Measurements from ENCODE around the gene MSGN1.

MSGN1 gene, protein sequence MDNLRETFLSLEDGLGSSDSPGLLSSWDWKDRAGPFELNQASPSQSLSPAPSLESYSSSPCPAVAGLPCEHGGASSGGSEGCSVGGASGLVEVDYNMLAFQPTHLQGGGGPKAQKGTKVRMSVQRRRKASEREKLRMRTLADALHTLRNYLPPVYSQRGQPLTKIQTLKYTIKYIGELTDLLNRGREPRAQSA

DNA sequence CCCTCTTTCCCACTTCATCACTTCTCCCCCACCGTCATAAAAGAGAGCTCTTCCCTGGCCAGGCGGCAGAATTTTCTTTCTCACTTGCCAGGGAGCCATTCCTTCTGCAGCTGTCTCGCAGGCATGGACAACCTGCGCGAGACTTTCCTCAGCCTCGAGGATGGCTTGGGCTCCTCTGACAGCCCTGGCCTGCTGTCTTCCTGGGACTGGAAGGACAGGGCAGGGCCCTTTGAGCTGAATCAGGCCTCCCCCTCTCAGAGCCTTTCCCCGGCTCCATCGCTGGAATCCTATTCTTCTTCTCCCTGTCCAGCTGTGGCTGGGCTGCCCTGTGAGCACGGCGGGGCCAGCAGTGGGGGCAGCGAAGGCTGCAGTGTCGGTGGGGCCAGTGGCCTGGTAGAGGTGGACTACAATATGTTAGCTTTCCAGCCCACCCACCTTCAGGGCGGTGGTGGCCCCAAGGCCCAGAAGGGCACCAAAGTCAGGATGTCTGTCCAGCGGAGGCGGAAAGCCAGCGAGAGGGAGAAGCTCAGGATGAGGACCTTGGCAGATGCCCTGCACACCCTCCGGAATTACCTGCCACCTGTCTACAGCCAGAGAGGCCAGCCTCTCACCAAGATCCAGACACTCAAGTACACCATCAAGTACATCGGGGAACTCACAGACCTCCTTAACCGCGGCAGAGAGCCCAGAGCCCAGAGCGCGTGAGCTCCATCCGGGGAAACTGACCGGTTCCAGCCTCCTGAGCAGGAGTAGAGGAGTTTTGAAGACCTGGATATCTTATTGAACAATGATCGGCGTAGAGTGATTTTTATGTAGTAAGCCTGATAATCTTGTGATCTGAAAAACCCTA, at the start of gene MSGN1:
Gene MSGN1, plus strand, starts transcription at position 65 of the 850 bp plus-strand sequence. Its CDS starts 59 bp downstream, at position 124.
- H3K4me3 ChIP-seq (ENCODE audit: low read length) = no peak within 1 kb of the TSS
- no peaks in the 10 kb centered on the region for H3K36me3 ChIP-seq (ENCODE audit: control insufficient read depth, insufficient read depth, low read length)
- H3K27me3 ChIP-seq (ENCODE audit: control insufficient read depth, insufficient read depth, low read length) = no peaks in the 10 kb centered on the region
- no peak within 1 kb of the TSS for H3K27ac ChIP-seq (ENCODE audit: low read depth, low read length)
- no peaks in the 10 kb centered on the region for H3K4me1 ChIP-seq (ENCODE audit: control insufficient read depth, insufficient read depth, low read length)
- H3K9ac ChIP-seq (ENCODE audit: low read length) = no peak within 1 kb of the TSS

DNA sequence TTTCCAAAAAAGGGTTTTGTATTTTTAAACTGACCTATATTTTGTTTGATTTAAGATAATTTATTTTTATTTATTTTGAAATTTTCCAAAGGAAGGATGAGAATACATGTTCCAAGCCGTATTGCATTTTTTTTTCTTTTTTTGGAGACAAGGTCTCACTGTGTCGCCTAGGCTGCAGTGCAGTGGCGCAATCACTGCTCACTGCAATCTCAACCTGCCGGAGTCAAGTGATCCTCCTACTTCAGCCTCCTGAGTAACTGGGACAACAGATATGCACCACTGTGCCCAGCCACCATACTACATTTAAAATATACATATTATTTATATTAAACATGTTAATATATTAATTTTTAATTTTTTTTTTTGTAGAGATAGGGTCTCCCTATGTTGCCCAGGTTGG, 47.4 kb upstream of the MSGN1 start:
- Histone ChIP-seq H3K4me3 (ENCODE audit: low read length) (no peak overlapping the region), H3K9ac (ENCODE audit: low read length) (no peak overlapping the region), H3K27me3 (ENCODE audit: control insufficient read depth, insufficient read depth, low read length) (no peaks in the 10 kb centered on the region), H3K27ac (ENCODE audit: low read depth, low read length) (no peak overlapping the region), H3K4me1 (ENCODE audit: control insufficient read depth, insufficient read depth, low read length) (no peaks in the 10 kb centered on the region), H3K36me3 (ENCODE audit: control insufficient read depth, insufficient read depth, low read length) (no peaks in the 10 kb centered on the region)

DNA sequence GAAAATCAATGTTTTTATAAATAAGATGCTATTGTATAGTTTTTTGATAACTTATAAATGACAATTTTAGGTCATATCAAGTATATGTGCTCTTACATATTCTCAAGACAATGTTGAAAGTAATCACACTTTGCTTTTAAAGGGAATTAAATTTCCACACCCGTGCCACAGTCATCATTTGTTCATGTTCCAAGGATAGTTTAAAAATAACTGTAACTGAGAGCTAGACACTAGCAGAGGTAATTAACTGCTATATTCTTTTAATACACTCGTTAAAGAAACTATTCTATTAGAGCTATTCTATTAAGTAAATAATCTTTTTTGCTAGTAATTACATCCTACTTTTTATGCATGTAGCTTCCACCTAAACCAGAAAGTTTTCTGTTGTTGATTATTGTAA, 44.3 kb upstream of the MSGN1 start:
- Histone ChIP-seq H3K9ac (ENCODE audit: low read length) (no peak overlapping the region), H3K4me3 (ENCODE audit: low read length) (no peak overlapping the region), H3K4me1 (ENCODE audit: control insufficient read depth, insufficient read depth, low read length) (no peaks in the 10 kb centered on the region), H3K27ac (ENCODE audit: low read depth, low read length) (no peak overlapping the region), H3K36me3 (ENCODE audit: control insufficient read depth, insufficient read depth, low read length) (no peaks in the 10 kb centered on the region), H3K27me3 (ENCODE audit: control insufficient read depth, insufficient read depth, low read length) (no peaks in the 10 kb centered on the region)

DNA sequence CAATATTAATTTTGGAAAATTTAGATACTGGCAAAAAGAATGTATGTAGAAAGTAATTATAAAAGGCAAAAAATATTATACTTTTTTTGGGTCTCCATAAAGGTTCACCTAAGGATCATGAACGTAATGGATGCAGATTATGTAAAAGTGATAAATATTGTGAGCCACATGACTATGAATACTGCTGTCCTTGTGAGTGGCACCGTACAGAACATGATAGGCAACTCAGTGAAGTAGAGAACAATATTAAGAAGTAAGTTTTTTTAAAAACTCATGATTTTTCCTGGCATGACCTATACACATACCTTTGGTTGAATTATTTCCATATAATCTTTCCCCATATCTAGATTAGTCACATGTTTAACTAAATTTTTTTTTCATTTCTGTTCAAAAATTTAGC, 43.7 kb upstream of the MSGN1 start:
- Histone ChIP-seq H3K36me3 (ENCODE audit: control insufficient read depth, insufficient read depth, low read length) (no peaks in the 10 kb centered on the region), H3K4me3 (ENCODE audit: low read length) (no peak overlapping the region), H3K27ac (ENCODE audit: low read depth, low read length) (no peak overlapping the region), H3K9ac (ENCODE audit: low read length) (no peak overlapping the region), H3K27me3 (ENCODE audit: control insufficient read depth, insufficient read depth, low read length) (no peaks in the 10 kb centered on the region), H3K4me1 (ENCODE audit: control insufficient read depth, insufficient read depth, low read length) (no peaks in the 10 kb centered on the region)

DNA sequence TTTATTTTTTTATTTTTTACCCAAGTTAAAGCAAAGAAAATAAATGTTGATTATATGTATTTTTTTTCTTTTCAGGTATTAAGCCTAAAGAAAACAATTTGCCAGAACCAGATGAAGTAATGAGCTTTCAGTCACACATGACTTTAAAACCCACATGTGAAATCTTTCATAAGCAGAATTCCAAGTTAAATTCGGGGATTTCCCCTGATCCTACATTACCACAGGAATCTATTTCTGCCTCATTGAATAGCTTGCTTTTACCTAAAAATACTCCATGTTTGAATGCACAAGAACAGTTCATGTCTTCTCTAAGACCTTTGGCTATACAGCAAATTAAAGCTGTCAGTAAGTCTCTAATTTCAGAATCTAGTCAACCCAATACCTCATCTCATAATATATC, 35.7 kb upstream of the MSGN1 start:
- Histone ChIP-seq H3K27me3 (ENCODE audit: control insufficient read depth, insufficient read depth, low read length) (no peaks in the 10 kb centered on the region), H3K9ac (ENCODE audit: low read length) (no peak overlapping the region), H3K4me3 (ENCODE audit: low read length) (no peak overlapping the region), H3K4me1 (ENCODE audit: control insufficient read depth, insufficient read depth, low read length) (no peaks in the 10 kb centered on the region), H3K27ac (ENCODE audit: low read depth, low read length) (no peak overlapping the region), H3K36me3 (ENCODE audit: control insufficient read depth, insufficient read depth, low read length) (peaks cover 2% of the 10 kb centered on the region)

DNA sequence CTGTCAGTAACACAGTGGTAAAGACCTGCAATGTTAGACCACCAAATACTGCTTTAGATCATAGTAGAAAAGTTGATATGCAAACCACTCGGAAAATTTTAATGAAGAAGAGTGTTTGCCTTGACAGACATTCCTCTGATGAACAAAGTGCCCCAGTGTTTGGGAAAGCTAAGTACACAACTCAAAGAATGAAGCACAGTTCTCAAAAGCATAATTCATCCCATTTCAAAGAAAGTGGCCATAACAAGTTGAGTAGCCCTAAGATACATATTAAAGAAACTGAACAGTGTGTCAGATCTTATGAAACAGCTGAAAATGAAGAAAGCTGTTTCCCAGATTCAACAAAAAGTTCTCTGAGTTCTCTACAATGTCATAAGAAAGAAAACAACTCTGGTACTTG, 34.8 kb upstream of the MSGN1 start:
- no peak overlapping the region for H3K4me3 ChIP-seq (ENCODE audit: low read length)
- H3K27me3 ChIP-seq (ENCODE audit: control insufficient read depth, insufficient read depth, low read length) = no peaks in the 10 kb centered on the region
- no peaks in the 10 kb centered on the region for H3K4me1 ChIP-seq (ENCODE audit: control insufficient read depth, insufficient read depth, low read length)
- H3K9ac ChIP-seq (ENCODE audit: low read length) = no peak overlapping the region
- no peak overlapping the region for H3K27ac ChIP-seq (ENCODE audit: low read depth, low read length)
- peaks cover 2% of the 10 kb centered on the region for H3K36me3 ChIP-seq (ENCODE audit: control insufficient read depth, insufficient read depth, low read length)

DNA sequence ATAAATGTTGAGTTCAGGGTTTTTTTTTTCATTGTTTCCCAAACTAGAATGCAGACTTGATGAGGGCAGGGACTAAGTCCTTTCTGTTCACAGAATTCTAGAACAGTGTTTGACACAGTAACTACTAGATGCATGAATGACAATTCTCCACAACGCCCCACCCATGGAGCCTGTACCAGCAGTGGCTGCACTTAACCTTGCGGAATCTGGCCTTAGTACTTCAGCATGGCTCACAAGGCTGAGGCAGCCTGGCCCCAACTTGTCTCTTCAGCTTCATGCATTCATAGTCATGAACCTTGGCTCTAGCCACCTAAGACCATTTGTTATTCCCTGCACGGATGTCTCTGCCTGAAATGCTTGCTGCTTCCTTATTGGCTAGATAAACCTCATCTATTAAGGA, 29.5 kb upstream of the MSGN1 start:
- no peak overlapping the region for H3K27ac ChIP-seq (ENCODE audit: low read depth, low read length)
- H3K4me1 ChIP-seq (ENCODE audit: control insufficient read depth, insufficient read depth, low read length) = no peaks in the 10 kb centered on the region
- peaks cover 2% of the 10 kb centered on the region for H3K36me3 ChIP-seq (ENCODE audit: control insufficient read depth, insufficient read depth, low read length)
- H3K9ac ChIP-seq (ENCODE audit: low read length) = no peak overlapping the region
- H3K4me3 ChIP-seq (ENCODE audit: low read length) = no peak overlapping the region
- H3K27me3 ChIP-seq (ENCODE audit: control insufficient read depth, insufficient read depth, low read length) = no peaks in the 10 kb centered on the region

DNA sequence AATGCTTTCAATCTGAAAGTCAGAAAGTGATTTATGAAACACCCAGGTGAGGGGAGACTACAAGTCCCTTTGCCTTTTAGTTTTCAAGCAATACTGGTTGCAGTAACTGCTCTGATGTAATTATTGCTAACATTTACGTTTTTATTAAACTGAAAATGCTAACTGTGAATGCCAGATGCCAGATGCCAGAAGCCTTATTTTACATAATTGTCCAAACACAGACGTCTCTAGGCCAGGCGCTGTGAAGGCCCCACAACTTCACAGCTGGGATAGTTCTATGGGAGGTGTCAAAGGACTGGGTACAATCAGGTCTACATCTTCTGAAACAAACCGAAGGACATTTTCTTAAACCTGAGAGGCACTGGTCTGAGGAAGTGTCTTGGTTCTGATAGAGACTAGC, 27.5 kb upstream of the MSGN1 start:
- Histone ChIP-seq H3K27me3 (ENCODE audit: control insufficient read depth, insufficient read depth, low read length) (no peaks in the 10 kb centered on the region), H3K27ac (ENCODE audit: low read depth, low read length) (no peak overlapping the region), H3K9ac (ENCODE audit: low read length) (no peak overlapping the region), H3K4me3 (ENCODE audit: low read length) (no peak overlapping the region), H3K36me3 (ENCODE audit: control insufficient read depth, insufficient read depth, low read length) (no peaks in the 10 kb centered on the region), H3K4me1 (ENCODE audit: control insufficient read depth, insufficient read depth, low read length) (no peaks in the 10 kb centered on the region)

DNA sequence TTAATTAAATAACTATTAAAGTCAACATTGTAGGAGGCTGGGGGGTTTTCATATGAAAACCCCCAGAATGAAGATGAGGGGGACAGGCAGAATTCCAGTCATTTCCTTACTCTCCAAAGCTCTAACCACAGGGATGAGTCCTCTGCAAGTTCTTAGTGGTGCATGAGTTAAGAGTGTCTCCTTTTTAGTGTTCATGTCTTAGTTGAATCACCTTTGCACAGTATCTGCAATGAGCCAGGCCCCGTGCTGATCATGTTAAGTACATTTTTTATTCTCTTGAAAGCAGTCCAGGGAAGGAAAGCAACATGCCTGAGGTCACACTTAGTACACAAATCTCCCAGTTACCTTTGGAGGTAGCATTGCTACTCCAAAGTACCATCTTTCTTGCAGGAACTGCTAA, 25.7 kb upstream of the MSGN1 start:
- no peaks in the 10 kb centered on the region for H3K27me3 ChIP-seq (ENCODE audit: control insufficient read depth, insufficient read depth, low read length)

DNA sequence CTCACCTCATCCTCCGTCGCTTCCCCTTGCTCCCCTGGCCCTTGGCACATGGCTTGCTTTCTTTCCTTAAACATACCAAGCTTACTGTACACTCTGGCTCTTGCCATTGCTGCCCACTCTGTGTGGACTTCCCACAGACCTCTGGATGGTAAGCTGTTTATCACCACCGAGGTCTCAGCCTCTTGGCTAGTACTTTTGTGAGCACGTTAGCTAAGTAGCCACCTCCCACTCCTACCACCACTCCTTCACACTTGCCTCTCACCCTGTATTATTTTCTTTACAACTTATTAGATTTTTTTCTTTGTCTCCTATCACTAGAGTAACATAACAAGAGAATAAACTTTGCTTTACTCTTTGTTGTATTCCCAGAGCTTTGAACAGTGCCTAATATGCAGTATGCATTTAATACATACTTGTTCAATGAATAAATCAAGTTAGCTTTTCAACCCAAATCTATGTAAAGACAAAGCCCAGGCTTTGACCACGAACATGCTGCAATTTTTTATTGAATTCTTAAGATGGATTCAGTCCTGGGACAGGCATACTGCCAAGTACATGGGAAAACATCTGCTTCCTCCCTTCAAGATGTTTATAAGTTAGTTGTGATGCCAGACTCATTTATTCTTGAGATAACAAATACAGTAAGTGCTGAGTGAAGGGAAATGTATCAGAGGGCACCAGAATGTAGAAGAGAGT, 25.0 kb upstream of the MSGN1 start:
- Histone ChIP-seq H3K36me3 (ENCODE audit: control insufficient read depth, insufficient read depth, low read length) (no peaks in the 10 kb centered on the region), H3K27me3 (ENCODE audit: control insufficient read depth, insufficient read depth, low read length) (no peaks in the 10 kb centered on the region), H3K4me3 (ENCODE audit: low read length) (no peak overlapping the region), H3K27ac (ENCODE audit: low read depth, low read length) (no peak overlapping the region), H3K4me1 (ENCODE audit: control insufficient read depth, insufficient read depth, low read length) (no peaks in the 10 kb centered on the region), H3K9ac (ENCODE audit: low read length) (no peak overlapping the region)

More for the DNA sequence above, 25.7 kb upstream of the MSGN1 start:
- no peak overlapping the region for H3K27ac ChIP-seq (ENCODE audit: low read depth, low read length)
- no peaks in the 10 kb centered on the region for H3K4me1 ChIP-seq (ENCODE audit: control insufficient read depth, insufficient read depth, low read length)
- no peak overlapping the region for H3K9ac ChIP-seq (ENCODE audit: low read length)
- no peaks in the 10 kb centered on the region for H3K36me3 ChIP-seq (ENCODE audit: control insufficient read depth, insufficient read depth, low read length)
- H3K4me3 ChIP-seq (ENCODE audit: low read length) = no peak overlapping the region

DNA sequence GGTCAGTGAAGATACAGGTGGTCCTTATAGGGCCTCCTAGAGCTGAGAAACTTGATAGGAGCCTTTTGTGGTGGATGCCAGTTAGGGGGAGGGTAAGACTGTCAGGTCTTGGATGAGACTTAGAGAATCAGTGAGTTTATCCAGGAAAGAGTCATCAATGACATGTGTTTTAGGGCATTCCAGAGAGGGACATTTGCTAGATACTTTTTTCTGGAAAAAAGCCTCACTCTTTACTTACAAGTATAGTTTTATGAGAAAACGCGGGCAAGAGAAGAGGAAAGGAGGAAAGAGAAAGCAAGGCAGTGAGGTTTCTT, 24.5 kb upstream of the MSGN1 start:
- H3K27ac ChIP-seq (ENCODE audit: low read depth, low read length) = no peak overlapping the region
- no peaks in the 10 kb centered on the region for H3K27me3 ChIP-seq (ENCODE audit: control insufficient read depth, insufficient read depth, low read length)
- H3K4me3 ChIP-seq (ENCODE audit: low read length) = no peak overlapping the region
- no peaks in the 10 kb centered on the region for H3K4me1 ChIP-seq (ENCODE audit: control insufficient read depth, insufficient read depth, low read length)
- H3K36me3 ChIP-seq (ENCODE audit: control insufficient read depth, insufficient read depth, low read length) = no peaks in the 10 kb centered on the region
- H3K9ac ChIP-seq (ENCODE audit: low read length) = no peak overlapping the region

DNA sequence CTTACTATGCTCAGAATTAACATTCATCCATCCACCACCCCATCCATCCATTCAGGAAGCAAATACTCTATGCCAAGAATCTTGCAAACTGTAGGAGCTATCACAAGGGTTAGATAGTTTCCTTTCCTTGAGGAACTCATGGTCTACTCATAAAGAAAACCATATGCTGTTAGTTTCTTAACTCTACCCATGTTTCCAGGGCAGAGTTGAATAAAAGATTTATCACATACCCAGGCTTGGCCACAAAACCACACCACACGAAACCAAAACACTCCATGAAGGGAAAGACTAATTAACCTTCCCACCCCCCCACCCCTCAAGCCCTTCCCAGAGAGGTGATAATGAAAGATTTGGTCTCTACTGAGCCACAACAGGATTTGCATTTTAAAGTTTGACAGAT, 23.7 kb upstream of the MSGN1 start:
- H3K27me3 ChIP-seq (ENCODE audit: control insufficient read depth, insufficient read depth, low read length) = no peaks in the 10 kb centered on the region
- H3K36me3 ChIP-seq (ENCODE audit: control insufficient read depth, insufficient read depth, low read length) = no peaks in the 10 kb centered on the region
- no peak overlapping the region for H3K9ac ChIP-seq (ENCODE audit: low read length)
- H3K27ac ChIP-seq (ENCODE audit: low read depth, low read length) = no peak overlapping the region
- no peak overlapping the region for H3K4me3 ChIP-seq (ENCODE audit: low read length)
- H3K4me1 ChIP-seq (ENCODE audit: control insufficient read depth, insufficient read depth, low read length) = no peaks in the 10 kb centered on the region

All from rectal smooth muscle tissue (tissue), 1 donor.